HG02642 (cell line): ENCODE data around the gene STK10.

Source experiments
- ATAC-seq: cut with Tn5 transposase; IDR thresholded peaks from one replicate; pipeline ENCODE4 v1.9.1; 2021; ENCODE audit warnings: mild to moderate bottlenecking; ENCODE audit not compliant: unreplicated experiment, poor library complexity

STK10 gene

DNA sequence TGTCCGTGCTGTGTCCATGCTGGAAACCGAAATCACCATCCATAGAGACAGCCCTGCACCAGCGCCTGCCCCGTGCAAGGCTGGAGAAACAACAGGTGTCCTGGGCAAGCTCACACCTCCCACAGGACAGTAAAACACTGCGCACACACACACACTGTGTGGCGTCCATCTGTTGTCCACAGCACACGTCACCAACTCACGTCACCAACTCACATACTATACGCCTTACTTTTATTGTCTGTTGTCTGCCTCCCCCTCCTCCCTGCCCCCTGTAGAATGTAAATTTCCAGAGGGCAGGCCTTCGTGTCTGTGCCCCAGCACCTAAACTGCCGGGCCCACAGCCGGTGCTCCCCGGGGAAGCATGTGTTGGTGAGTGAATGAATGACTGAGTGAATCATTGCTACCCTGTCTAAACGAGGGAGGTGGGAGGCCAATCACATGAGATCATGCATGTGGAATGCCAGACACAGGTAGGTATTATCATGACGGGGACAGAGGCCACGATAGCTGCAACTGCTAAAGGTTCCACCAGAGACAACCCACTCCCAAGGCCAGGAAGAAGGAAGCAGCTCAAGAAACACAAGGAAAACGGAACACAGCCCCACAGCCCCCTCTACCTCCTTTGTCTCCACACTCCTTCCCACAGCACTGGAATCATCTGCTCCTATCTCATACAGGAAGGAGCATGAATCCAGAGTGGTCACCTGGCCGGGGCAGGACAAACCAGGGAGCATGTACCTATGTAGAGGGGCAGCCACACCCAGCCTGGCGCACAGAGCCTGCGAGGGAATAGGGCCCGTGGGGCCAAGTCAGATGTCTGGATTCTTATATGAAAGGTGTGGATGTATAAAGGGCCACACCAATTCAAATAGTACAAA is 41.9 kb downstream of the STK10 start:
- ATAC-seq: no peak

DNA sequence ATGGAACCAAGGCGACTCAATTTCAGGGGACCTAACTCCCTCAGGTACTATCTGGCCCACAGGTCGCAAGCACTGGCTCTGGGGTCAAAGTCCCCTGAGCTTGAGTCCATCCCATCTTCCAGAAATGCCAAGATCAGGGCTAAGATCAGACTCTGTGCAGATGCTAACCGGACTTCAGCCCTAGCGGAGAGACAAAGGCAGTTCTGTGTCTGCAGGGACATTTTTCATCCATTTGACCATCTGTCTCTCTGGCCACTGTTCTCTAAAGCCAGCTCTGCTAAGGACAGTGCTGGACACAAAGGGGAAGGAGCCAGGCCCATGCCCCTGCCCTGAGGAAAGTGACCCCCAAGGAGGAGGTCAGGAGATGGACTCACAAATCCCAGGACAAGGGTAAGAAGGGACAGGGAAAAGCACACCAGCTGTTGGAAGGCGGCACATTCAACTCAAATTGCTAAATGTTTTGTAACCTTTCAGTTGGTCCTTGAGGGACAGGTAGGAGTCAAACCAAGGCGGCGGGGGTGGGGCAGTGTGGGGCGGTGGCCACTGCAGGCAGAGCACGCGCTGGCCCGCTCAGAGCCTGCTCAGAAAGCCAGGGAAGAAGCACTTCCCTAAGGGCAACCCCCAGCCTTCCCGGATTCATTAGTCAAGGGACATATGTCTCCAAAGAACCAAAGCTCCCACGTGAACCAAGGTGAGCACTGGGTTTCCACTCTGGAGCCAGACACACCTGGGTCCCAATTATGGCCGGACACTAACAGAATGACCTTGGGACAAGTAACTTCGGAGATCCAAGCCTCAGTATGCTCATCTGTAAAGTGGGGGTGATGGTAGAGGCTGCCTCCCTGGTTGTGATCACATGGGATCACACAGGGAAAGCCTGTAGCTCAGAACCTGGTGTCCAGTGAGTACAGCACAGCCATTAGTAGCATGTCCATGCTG is 42.8 kb downstream of the STK10 start:
- no peak for ATAC-seq

DNA sequence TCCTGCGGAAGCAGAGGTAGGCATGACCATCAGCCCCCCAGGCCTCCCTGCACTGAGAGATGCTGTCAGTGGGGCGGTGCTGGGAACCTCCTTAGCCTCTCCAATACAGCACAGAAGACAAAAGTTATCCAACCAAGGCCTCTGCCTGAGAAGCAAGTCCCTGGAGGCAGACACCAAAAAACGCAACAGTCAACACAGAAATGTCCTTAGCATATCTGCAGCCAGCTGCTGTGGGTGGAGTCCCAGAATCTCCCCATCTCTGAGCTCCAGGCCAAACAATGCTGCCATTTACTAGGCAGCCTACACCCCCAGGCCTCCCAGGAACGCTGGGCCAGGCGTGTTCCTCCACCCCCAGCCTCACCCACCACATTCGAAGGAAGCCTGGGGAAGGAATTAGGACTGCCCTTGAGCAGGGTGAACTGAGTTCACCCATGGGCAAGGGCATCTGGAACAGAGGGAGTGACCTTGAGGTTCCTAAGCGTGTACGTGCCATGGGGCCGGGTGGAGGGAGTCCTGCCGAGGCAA is 43.7 kb downstream of the STK10 start:
- peak; percentile 66 for ATAC-seq

DNA sequence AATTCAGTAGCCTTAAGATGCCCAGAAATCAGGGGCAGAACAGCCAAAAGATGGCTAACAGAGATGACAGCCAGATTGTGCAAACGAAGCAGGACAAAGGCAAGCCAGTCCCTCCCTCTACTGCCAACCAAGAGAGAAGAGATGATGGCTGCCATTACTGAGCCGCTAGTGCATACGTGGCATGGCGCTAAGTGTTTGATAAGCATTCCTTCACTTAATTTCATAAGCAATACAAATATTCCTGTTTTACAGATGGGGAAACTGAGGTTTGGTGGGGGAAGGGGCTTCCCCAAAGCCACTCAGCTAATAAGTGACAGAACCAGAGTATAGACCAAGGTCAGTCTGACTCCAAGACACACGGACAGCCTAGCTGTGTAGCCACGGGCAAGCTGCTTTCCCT is 44.1 kb downstream of the STK10 start:
- ATAC-seq: no peak

- no peak for ATAC-seq
Measured at GRCh38 chr5:172142709-172143215, 45.3 kb downstream of the STK10 start.

GRCh38 chr5:172141949-172142319 is 46.1 kb downstream of the STK10 start:
- ATAC-seq: no peak

GRCh38 chr5:172140866-172141265 is 47.2 kb downstream of the STK10 start:
- no peak for ATAC-seq

DNA sequence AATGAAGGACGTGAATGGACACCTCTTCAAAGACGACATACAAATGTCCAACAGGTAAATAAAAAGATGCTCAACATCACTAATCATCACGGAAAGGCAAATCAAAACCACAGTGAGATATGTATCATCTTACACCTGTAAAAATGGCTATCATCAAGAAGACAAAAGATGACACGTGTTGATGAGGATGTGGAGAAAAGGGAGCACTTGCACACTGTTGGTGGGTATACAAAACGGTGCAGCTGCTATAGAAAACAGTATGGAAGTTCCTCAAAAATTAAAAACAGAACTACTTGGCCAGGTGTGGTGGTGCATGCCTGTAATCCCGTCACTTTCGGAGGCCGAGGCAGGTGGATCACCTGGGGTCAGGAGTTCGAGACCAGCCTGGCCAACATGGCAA is 47.9 kb downstream of the STK10 start:
- ATAC-seq: no peak

DNA sequence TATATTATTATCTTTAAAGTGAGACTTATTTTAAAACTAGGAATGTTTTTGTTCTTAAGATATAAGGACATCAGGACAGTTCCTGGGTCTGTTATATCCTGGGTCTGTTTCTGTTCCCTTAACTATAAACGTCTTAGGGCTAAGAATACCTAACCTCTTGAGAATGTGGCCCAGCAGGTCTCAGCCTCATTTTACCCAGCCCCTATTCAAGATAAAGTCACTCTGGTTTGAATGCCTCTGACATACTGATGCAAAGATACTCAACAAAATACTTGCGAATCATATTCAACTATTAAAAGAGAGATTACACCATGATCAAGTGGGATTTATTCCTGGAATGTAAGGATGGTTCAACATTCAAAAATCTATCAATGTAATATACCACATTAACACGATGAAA is 51.0 kb downstream of the STK10 start:
- ATAC-seq: no peak

- ATAC-seq: no peak
Measured at GRCh38 chr5:172133359-172134029, 54.5 kb downstream of the STK10 start.

GRCh38 chr5:172131690-172132089 is 56.3 kb downstream of the STK10 start:
- no peak for ATAC-seq

DNA sequence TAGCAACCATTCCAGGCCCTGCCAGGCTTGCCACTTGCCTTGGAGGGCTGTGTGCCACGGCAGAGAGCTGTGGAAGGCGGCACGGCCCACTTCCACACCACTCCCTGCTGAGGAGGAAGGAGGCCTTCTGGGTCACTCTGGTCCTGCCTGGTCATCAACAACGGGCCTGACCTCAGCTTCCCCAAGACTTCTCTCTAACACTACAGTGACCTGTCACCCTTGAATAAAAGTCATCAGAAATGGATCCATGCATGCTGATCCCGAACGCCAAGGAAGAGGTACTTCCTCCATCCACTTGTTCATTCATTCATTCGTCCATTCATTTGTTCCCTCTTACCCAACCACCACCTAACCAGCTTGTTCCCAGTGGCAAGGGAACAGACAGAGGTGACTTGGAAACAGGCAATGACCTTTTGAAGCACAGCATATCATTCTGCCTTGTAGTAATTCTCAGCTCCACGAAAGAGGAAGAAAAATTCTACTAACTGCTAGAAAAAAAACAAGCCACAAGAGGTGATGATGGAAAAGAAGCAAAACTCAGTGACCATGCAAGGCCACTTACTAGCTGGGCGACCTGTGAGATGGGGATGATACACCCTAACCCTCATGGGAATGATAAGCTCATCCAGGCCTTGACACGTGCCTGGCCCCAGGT is 58.6 kb downstream of the STK10 start:
- ATAC-seq: no peak

DNA sequence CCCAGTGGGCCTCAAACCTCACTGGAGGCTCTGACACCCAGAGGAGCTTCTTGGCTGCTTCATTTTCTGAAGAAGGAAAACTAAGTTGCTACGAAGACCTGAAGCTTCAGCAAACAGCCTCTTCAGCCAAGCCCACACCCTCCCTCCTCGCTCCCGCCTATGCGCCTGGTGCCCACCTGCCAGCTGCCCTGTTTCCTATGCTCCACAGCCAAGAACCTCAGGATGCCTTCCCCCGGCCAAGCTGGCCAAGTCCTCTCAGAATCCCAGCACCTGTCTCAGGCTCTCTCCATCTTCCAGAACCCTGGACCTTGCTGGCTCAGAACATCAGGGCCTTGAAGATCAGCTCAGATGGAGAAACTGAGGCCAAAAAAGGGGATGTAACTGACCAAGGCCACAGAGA is 60.4 kb downstream of the STK10 start:
- ATAC-seq: no peak

DNA sequence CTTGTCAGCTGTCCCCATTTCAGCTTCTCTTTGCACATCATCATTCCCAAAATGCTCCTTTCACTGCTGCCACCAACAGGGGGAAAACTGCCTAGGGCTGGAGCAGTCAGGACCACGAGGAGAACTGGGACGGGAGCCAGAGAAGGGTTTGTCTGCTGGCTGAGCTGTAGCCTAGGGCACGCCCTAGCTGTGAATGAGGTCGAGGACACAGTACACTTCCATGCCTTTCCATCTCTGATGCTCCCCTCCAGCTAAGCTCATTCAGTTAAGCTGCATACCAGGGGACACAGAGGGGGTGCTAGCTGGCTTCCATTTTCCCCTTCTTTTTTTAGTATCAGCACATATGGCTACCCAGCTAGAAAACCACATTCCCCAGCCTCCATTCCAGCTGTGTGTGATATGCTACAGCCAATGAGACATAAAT is 64.7 kb downstream of the STK10 start:
- no peak for ATAC-seq

DNA sequence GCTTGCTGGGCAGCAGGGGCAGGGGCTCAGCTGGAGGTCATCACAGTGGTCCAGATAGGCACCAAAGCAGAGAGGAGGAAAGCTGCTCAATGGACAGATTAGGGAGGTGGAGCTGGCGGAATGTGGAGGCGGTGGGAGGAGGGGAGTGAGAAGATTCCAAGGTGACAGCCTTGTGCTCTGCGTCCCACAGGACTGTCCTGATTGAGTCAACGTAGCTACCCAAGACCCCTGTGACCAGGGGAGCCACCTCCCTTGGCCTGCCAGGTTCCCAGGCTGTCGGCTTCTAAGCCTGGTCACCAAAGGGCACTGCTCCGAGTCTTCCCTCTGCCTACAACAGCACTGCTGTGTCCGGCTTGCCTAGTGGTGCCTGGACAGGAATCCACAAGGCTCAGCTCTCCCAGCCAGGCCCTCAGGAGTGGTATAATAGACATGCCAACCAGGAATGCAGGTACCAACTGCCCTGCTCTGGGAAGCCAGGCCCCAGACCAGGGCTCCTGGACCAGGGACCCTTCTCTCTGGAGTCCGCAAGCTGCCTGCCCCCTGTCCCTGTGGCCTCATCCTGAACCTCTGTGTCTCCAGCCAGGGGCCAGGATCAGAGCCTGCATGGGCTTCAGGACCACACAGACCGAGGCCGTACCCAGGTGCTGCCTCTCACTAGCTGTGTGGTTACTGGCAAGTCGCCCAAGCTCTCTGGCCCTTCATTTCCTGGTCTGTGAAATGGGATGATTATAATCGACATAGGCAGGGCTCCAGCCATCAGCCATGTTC is 67.9 kb downstream of the STK10 start:
- no peak for ATAC-seq

DNA sequence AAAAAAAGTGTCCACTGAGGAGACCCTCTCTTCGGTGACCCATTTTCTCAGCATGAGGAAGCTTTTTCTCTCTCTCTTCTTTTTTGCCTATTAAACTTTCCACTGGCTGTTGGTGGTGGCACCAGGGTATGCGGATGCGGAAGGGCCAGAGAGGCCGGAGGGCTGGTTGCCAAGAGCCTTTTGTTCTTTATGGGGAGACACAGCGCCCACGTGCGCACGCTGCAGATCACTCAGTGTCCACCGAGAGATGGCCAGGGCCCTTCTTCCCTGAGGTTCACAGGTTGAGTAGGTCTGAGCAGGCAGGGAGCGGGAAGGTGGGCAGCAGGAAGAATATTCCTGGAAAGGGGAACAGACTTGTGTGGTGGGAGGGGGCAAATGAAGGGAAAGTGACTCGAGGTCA is 69.1 kb downstream of the STK10 start:
- no peak for ATAC-seq

DNA sequence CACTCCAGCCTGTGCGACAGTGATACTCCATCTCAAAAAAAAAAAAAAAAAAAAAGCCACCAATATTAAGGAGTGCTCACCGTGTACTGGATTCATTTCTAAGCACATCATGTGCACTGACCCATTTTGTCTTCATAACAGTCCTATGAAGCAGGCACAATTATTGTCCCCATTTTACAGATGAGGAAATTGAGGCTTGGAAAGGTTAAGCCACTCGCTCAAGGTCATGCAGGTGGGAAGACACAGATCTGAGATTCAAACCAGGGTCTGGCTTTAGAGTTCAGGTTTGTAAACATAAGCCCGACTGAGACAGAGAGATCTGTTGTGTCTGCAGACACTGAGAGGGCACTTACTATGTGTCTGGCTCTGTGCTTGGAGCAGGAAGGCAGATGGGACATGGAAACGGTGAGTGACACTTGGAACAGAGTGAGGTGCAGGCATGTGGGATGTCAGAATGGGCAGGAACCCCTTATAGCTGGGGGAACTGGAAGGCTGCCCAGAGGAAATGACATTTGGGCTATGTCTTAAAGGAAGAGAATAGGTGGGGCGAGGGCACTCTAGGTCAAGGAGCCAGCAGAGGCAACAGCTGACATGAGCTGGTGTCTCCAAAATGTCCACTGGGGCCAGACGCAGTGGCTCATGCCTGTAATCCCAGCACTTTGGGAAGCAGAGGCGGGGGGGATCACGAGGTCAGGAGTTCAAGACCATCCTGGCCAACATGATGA is 69.9 kb downstream of the STK10 start:
- ATAC-seq: no peak

- ATAC-seq: no peak
Measured at GRCh38 chr5:172115541-172115982, 72.5 kb downstream of the STK10 start.
